Neural crest cell (in vitro differentiated cells): ENCODE measurements around the gene ENTPD7. TPM values are rescaled to one million over a fixed set of nuclear protein-coding genes. Genes with fewer than 3 reads are reported as not detected.

ENCODE experiments used
- DNase-seq: peaks from one replicate; pipeline ENCODE4 v3.0.0; 2021; ENCODE audit warnings: low read depth, mixed read lengths, low spot score
- H3K27ac Mint-ChIP-seq: one replicate; pipeline ENCODE4 v1.8.0; 2021; ENCODE audit warnings: mild to moderate bottlenecking, mixed read lengths; ENCODE audit not compliant: unreplicated experiment
- H3K27me3 Mint-ChIP-seq: 2 replicates; pipeline ENCODE4 v1.8.0; 2021; ENCODE audit warnings: low read depth, mild to moderate bottlenecking, mixed read lengths
- H3K36me3 Mint-ChIP-seq: 2 replicates; pipeline ENCODE4 v1.8.0; 2021; ENCODE audit warnings: low read depth, mild to moderate bottlenecking, mixed read lengths
- H3K4me1 Mint-ChIP-seq: 2 replicates; pipeline ENCODE4 v1.8.0; 2021; ENCODE audit warnings: mixed read lengths
- H3K4me3 Mint-ChIP-seq: one replicate; pipeline ENCODE4 v1.8.0; 2021; ENCODE audit warnings: mild to moderate bottlenecking, mixed read lengths
- H3K9me3 Mint-ChIP-seq: 2 replicates; pipeline ENCODE4 v1.8.0; 2021; ENCODE audit warnings: mixed read lengths
- CTCF ChIP-seq: fragments of 200-600 bp; sonication (generic); conservative IDR thresholded peaks from 2 replicates; pipeline ENCODE4 v1.5.0; 2021; ENCODE audit warnings: antibody characterized with exemption, mild to moderate bottlenecking
- total RNA-seq: library from RNA; stranded (reverse); gene quantifications from 2 replicates; pipeline ENCODE4 v1.2.1, GENCODE V29; 2021

Gene ENTPD7
- total RNA-seq, 1 donor from 2014 or later: 23.9 TPM

- H3K27me3 Mint-ChIP-seq: no peaks in the 10 kb centered on the region
- TF ChIP-seq CTCF: no peak
- no peak overlapping the region for H3K4me3 Mint-ChIP-seq
- H3K36me3 Mint-ChIP-seq: peaks cover 3% of the 10 kb centered on the region
- H3K9me3 Mint-ChIP-seq: no peaks in the 10 kb centered on the region
- H3K27ac Mint-ChIP-seq: no peak overlapping the region
- H3K4me1 Mint-ChIP-seq: no peaks in the 10 kb centered on the region
- no peak for DNase-seq
Measured at GRCh38 chr10:99672884-99673283, 13.6 kb downstream of the ENTPD7 start.

GRCh38 chr10:99673492-99673891 is 14.2 kb downstream of the ENTPD7 start:
- Mint-ChIP-seq H3K27me3 (no peaks in the 10 kb centered on the region), H3K4me3 (no peak overlapping the region)

GRCh38 chr10:99674762-99675161 is 15.5 kb downstream of the ENTPD7 start:
- no peak for DNase-seq
- TF ChIP-seq CTCF: no peak
- no peak overlapping the region for H3K27ac Mint-ChIP-seq

More at GRCh38 chr10:99673492-99673891, 14.2 kb downstream of the ENTPD7 start:
- peaks cover 3% of the 10 kb centered on the region for H3K36me3 Mint-ChIP-seq
- DNase-seq: no peak
- no peak for TF ChIP-seq CTCF
- H3K4me1 Mint-ChIP-seq: no peaks in the 10 kb centered on the region
- H3K27ac Mint-ChIP-seq: no peak overlapping the region
- H3K9me3 Mint-ChIP-seq: no peaks in the 10 kb centered on the region

GRCh38 chr10:99676426-99676825 is 17.1 kb downstream of the ENTPD7 start:
- Mint-ChIP-seq H3K27me3 (no peaks in the 10 kb centered on the region), H3K9me3 (no peaks in the 10 kb centered on the region), H3K27ac (no peak overlapping the region), H3K4me3 (no peak overlapping the region), H3K36me3 (peaks cover 8% of the 10 kb centered on the region), H3K4me1 (no peaks in the 10 kb centered on the region)
- no peak for DNase-seq
- no peak for TF ChIP-seq CTCF

More at GRCh38 chr10:99674762-99675161, 15.5 kb downstream of the ENTPD7 start:
- Mint-ChIP-seq H3K27me3 (no peaks in the 10 kb centered on the region), H3K4me3 (no peak overlapping the region), H3K4me1 (no peaks in the 10 kb centered on the region), H3K36me3 (peaks cover 4% of the 10 kb centered on the region), H3K9me3 (no peaks in the 10 kb centered on the region)

- Mint-ChIP-seq H3K4me1 (no peaks in the 10 kb centered on the region), H3K36me3 (peaks cover 8% of the 10 kb centered on the region), H3K4me3 (no peak overlapping the region), H3K9me3 (no peaks in the 10 kb centered on the region), H3K27me3 (no peaks in the 10 kb centered on the region), H3K27ac (no peak overlapping the region)
- no peak for DNase-seq
- TF ChIP-seq CTCF: no peak
Measured at GRCh38 chr10:99676895-99677294, 17.6 kb downstream of the ENTPD7 start.

- Mint-ChIP-seq H3K27me3 (no peaks in the 10 kb centered on the region), H3K27ac (no peak overlapping the region)
- TF ChIP-seq CTCF: no peak
Measured at GRCh38 chr10:99678921-99679320, 19.6 kb downstream of the ENTPD7 start.

More at GRCh38 chr10:99678921-99679320, 19.6 kb downstream of the ENTPD7 start:
- no peak for DNase-seq
- Mint-ChIP-seq H3K36me3 (peaks cover 6% of the 10 kb centered on the region), H3K4me3 (no peak overlapping the region), H3K4me1 (no peaks in the 10 kb centered on the region), H3K9me3 (no peaks in the 10 kb centered on the region)
